HFFc6 (cell line): Measurements from ENCODE around the gene ADAM21. TPM values are rescaled to one million over a fixed set of nuclear protein-coding genes. Genes with fewer than 3 reads are reported as not detected.
A peak's percentile ranks its signal among the peaks of the same experiment; 100 is the strongest.
"Not testable (repeated sequence)": the region's sequence is repeated elsewhere in the genome, so short reads cannot be mapped to it uniquely, and the experiment has no call there.

Source experiments
- DNase-seq: peaks from one replicate; pipeline ENCODE4 v3.0.0-alpha.2; 2018
- H3K27ac Mint-ChIP-seq: 2 replicates; pipeline ENCODE4 v1.8.0; 2020; ENCODE audit warnings: mild to moderate bottlenecking, mixed read lengths
- H3K27me3 Mint-ChIP-seq: 2 replicates; pipeline ENCODE4 v1.8.0; 2021; ENCODE audit warnings: mild to moderate bottlenecking, moderate library complexity, mixed read lengths; ENCODE audit not compliant: insufficient read depth
- H3K36me3 Mint-ChIP-seq: 2 replicates; pipeline ENCODE4 v1.8.0; 2021; ENCODE audit warnings: low read depth, mixed read lengths
- H3K4me1 Mint-ChIP-seq: 2 replicates; pipeline ENCODE4 v1.8.0; 2020; ENCODE audit warnings: low read depth, mixed read lengths
- H3K4me3 Mint-ChIP-seq: 2 replicates; pipeline ENCODE4 v1.8.0; 2020; ENCODE audit warnings: mild to moderate bottlenecking, moderate library complexity, mixed read lengths
- H3K9me3 Mint-ChIP-seq: 2 replicates; pipeline ENCODE4 v1.8.0; 2020; ENCODE audit warnings: mild to moderate bottlenecking, mixed read lengths
- CTCF ChIP-seq: fragments of 200-600 bp; sonication (generic); IDR thresholded peaks from 2 replicates; pipeline ENCODE4 v1.5.0; 2021; ENCODE audit warnings: antibody characterized with exemption, mild to moderate bottlenecking
- total RNA-seq, 6 experiments: library from RNA; stranded (reverse); fragmentation: NEBNext Ultra II Directional; extraction: Animal tissue kit (Norgen Biotek cat#: 25700); gene quantifications; 2 replicates in 1 of 6; 3 replicates in 5 of 6; pipeline ENCODE4 v1.2.3, GENCODE V29; 2021

ADAM21 gene
- total RNA-seq, 6 experiments from 2014 or later, result 0.31 to 0.69 (median 0.47) TPM

GRCh38 chr14:70416725-70417349, 35.1 kb upstream of the ADAM21 start, which contains the start of gene SYNJ2BP:
TSS of gene SYNJ2BP (minus strand) at chr14:70417090. CDS start at chr14:70416963, 127 bp downstream.
- Mint-ChIP-seq H3K4me3 (peak within 1 kb of the TSS; percentile 99), H3K36me3 (peaks cover 4% of the 10 kb centered on the region; the same call in 1 of the 2 replicates), H3K27ac (peak within 1 kb of the TSS; percentile 93), H3K27me3 (peaks cover 3% of the 10 kb centered on the region), H3K9me3 (no peaks in the 10 kb centered on the region), H3K4me1 (peaks cover 17% of the 10 kb centered on the region)
- TF ChIP-seq CTCF, result no peak
- DNase-seq, result peak; percentile 57

GRCh38 chr14:70419270-70419931, 32.6 kb upstream of the ADAM21 start:
- not testable (repeated sequence) for DNase-seq, H3K9me3 Mint-ChIP-seq, H3K4me3 Mint-ChIP-seq, H3K27me3 Mint-ChIP-seq, H3K36me3 Mint-ChIP-seq, H3K27ac Mint-ChIP-seq
- peaks cover 17% of the 10 kb centered on the region for H3K4me1 Mint-ChIP-seq

- H3K27me3 Mint-ChIP-seq, result no peaks in the 10 kb centered on the region
- no peak overlapping the region for H3K27ac Mint-ChIP-seq
- H3K4me1 Mint-ChIP-seq, result peaks cover 2% of the 10 kb centered on the region; the same call in 1 of the 2 replicates
- no peak for DNase-seq
- no peaks in the 10 kb centered on the region for H3K36me3 Mint-ChIP-seq
- H3K9me3 Mint-ChIP-seq, result 0 out of 2 replicates have a peak, but pooled peaks cover 3% of the 10 kb centered on the region
- no peak for TF ChIP-seq CTCF
- no peak overlapping the region for H3K4me3 Mint-ChIP-seq
Measured at GRCh38 chr14:70422538-70422937, 29.4 kb upstream of the ADAM21 start.

GRCh38 chr14:70425354-70425753, 26.6 kb upstream of the ADAM21 start:
- DNase-seq, result no peak
- H3K36me3 Mint-ChIP-seq, result no peaks in the 10 kb centered on the region
- no peaks in the 10 kb centered on the region for H3K27me3 Mint-ChIP-seq
- TF ChIP-seq CTCF, result no peak
- no peak overlapping the region for H3K4me3 Mint-ChIP-seq
- no peak overlapping the region for H3K27ac Mint-ChIP-seq
- no peaks in the 10 kb centered on the region for H3K4me1 Mint-ChIP-seq
- peaks cover 10% of the 10 kb centered on the region; the same call in 1 of the 2 replicates for H3K9me3 Mint-ChIP-seq

- H3K27ac Mint-ChIP-seq, H3K4me1 Mint-ChIP-seq, H3K36me3 Mint-ChIP-seq, H3K27me3 Mint-ChIP-seq, DNase-seq, H3K4me3 Mint-ChIP-seq: not testable (repeated sequence)
- peaks cover 20% of the 10 kb centered on the region for H3K9me3 Mint-ChIP-seq
Measured at GRCh38 chr14:70426555-70426954, 25.4 kb upstream of the ADAM21 start.

- Mint-ChIP-seq H3K27ac (no peak overlapping the region), H3K27me3 (peaks cover 3% of the 10 kb centered on the region; the same call in 1 of the 2 replicates), H3K36me3 (no peaks in the 10 kb centered on the region), H3K9me3 (peaks cover 45% of the 10 kb centered on the region), H3K4me3 (no peak overlapping the region), H3K4me1 (no peaks in the 10 kb centered on the region)
- no peak for TF ChIP-seq CTCF
- DNase-seq, result no peak
Measured at GRCh38 chr14:70436867-70437266, 15.1 kb upstream of the ADAM21 start.
